ENCODE results near the gene NPL.

The NPL gene

GRCh38 chr1:182867861-182868260 is 78.3 kb downstream of the NPL start:
- DNase-seq (ENCODE audit: low read depth), result no peak

- DNase-seq (ENCODE audit: low read depth), result no peak
Measured at GRCh38 chr1:182869241-182869666, 79.7 kb downstream of the NPL start.

GRCh38 chr1:182872881-182873280 is 83.3 kb downstream of the NPL start:
- no peak for DNase-seq (ENCODE audit: low read depth)

- no peak for DNase-seq (ENCODE audit: low read depth)
Measured at GRCh38 chr1:182875889-182876288, 86.3 kb downstream of the NPL start.

GRCh38 chr1:182877331-182877730 is 87.8 kb downstream of the NPL start:
- no peak for DNase-seq (ENCODE audit: low read depth)

- DNase-seq (ENCODE audit: low read depth), result no peak
Measured at GRCh38 chr1:182877842-182878241, 88.3 kb downstream of the NPL start.

All from non-pigmented ciliary epithelial cell (primary cell).